GM12872 (cell line): Measurements from ENCODE around the gene MTX1.

ENCODE experiments used
- CTCF ChIP-seq: IDR thresholded peaks from 3 replicates; pipeline ENCODE4 v1.5.1; 2011; ENCODE audit warnings: low read depth, mild to moderate bottlenecking, low read length, moderate library complexity; ENCODE audit not compliant: insufficient read depth

The MTX1 gene

GRCh38 chr1:155256058-155256852 is 47.8 kb downstream of the MTX1 start:
- TF ChIP-seq CTCF, result no peak

- TF ChIP-seq CTCF, result no peak
Observed at GRCh38 chr1:155260276-155260675, 51.8 kb downstream of the MTX1 start.

GRCh38 chr1:155261493-155261851 is 53.0 kb downstream of the MTX1 start:
- no peak for TF ChIP-seq CTCF

GRCh38 chr1:155261852-155262673 is 53.6 kb downstream of the MTX1 start, which contains the start of gene SCAMP3:
Gene SCAMP3 (minus strand): TSS chr1:155262360. CDS start chr1:155262151, 209 bp downstream.
- TF ChIP-seq CTCF, result no peak

GRCh38 chr1:155263067-155263466 is 54.6 kb downstream of the MTX1 start:
- no peak for TF ChIP-seq CTCF
